IPS DF 19.7 (cell line): Measurements from ENCODE around the gene LRRC75B.

Experiments used
- DNase-seq: peaks from one replicate; pipeline ENCODE4 v3.0.0-alpha.2; 2013; ENCODE audit warnings: low read depth, low spot score

Gene LRRC75B

GRCh38 chr22:24585461-24585860 lies 7.4 kb downstream of the LRRC75B start:
- DNase-seq = no peak

- DNase-seq = no peak
Measured at GRCh38 chr22:24584871-24585411, 7.9 kb downstream of the LRRC75B start.

- no peak for DNase-seq
Measured at GRCh38 chr22:24584166-24584790, 8.6 kb downstream of the LRRC75B start.

DNA sequence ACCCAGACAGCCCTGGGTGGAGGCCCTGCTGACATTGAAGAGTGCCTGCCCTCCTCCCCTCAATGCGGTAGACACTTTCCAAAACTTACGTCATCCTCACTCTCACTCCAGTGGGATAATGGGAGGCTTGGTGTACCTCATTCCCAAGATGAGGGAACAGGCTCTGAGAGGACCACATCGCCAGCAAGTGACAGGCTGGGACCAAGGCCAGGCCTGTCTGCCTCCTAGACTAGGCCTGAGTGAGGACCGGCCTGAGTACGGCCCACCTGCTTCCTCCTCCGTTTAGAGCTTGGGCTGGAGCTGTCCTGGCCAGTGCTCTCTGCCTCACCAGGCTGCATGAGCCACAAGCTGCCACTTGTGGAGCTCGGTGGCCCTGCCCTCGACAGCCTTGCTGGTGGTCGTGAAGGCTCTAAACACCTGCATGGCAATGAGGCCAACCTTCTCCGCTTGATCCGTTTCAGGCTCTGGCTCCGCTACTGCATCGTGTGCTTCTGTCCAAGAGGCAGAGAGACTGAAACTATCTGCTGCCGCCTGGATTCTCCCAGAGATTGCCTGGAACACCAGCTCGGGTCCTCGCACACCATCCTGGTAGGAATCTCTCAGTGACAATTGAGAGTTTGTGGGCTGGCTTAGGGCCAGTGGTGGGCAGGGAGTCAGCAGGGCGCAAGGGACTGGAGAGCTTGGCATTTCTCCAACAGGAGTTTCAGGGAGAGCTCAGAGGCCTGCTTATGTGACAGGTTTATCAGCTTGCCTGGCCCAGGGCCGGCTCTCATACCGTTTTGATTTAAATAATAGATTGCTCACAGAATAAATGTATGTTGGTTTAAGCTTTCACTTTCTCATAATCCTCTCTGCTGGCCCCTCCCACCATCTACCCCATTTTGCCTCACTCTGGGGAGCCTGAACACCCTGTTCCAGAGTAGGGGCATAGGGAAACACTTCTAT lies 9.4 kb downstream of the LRRC75B start:
- no peak for DNase-seq

DNA sequence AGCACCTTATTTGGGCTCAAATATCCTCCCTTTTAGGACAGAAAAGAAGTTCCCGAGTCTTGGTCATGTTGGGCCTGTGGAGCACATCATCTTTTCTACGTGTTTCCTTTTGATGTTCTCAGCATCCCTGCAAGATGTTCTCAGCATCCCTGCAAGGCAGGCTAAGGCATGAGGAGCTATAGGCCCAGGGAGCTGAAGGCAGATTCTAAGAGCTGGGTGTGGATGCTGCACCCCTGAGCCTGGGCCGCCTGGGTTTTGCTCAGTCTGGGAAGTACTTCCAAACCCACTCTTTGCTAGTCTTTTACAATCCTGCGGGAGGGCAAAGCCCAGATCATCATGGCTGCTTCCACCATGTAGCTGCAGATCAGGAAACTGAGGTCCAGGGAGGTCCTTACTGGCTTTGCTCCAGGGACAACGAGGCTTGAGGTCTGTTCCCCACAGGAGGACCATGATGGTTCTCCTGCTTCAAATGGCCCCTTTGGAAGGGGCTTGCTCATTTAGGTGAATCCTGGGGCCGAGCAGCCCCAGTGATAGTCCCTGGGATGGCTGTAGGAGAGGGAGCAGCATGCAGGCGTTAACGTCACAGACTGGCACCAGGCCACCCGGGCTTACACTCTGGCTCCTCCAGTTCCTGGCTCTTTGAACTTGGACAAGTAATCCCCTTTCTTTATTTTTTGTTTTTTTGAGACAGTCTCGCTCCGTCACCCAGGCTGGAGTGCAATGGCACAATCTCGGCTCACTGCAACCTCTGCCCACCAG lies 10.6 kb downstream of the LRRC75B start:
- no peak for DNase-seq

DNA sequence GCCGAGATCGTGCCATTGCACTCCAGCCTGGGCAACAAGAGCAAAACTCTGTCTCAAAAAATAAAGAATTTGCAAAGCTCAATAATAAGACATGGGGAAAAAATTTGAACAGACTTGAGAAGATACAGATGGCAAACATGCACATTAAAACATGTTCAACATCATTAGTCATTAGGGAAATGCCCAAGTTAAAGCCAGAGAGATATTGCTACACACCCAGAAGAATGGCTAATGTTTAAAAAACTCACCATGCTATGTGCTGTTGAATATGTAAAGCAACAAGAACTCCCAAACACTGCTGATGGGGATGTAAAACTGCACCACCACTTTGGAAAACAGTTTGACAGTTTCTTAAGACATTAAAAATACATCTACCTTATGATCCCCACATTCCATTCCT lies 12.6 kb downstream of the LRRC75B start:
- DNase-seq = no peak

DNA sequence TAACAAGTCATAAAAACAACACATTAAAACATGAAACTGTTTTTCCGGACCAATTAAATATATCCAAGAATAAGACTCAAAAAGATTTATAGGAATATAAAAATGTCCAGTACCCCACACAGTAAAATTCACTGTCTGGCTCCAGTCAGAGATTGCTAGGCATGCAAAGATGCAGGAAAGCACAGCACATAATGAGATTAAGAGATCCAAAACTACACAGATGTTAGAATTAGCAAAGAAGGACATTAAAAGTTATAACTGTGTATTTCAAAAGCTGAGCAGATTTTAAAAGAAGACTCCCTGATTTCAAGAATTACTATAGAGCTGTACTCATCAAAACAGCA lies 13.6 kb downstream of the LRRC75B start:
- no peak for DNase-seq

- DNase-seq = no peak
Measured at GRCh38 chr22:24578355-24579257, 14.3 kb downstream of the LRRC75B start.

DNA sequence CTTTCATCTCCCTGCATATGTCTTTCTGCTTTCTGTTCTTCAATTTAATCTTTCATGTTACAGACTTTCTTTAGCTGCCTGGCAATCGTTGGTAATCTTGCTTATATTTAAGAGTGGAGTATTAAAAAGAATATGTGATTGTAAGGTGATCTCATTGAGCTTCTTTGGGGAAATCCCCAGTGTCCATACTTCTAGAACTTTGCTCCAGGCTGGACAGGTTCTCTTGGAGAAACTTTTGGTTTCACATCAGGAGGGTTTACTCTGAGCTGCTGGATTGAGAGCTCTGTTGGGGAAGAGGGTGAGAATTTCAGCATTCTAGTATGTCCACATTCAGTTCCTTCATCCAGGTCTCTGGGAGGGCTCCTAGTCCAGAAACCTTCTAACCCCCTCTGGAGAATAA lies 16.1 kb downstream of the LRRC75B start:
- no peak for DNase-seq

DNA sequence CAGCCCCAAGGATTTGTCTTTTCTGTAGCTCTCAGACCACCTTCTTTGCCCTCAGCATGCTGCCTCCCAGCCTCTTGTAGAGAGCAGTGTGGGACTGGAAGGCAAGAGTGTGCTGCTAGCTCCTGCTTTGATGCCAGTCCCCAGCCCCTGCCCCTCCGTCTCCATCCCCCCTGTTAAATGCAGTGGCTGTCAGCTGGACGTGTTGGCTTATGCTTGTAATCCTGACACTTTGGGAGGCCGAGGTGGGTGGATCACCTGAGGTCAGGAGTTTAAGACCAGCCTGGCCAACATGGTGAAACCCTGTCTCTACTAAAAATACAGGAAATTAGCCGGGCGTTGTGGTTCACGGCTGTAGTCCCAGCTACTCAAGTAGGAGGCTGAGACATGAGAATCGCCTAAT lies 21.6 kb downstream of the LRRC75B start:
- no peak for DNase-seq

DNA sequence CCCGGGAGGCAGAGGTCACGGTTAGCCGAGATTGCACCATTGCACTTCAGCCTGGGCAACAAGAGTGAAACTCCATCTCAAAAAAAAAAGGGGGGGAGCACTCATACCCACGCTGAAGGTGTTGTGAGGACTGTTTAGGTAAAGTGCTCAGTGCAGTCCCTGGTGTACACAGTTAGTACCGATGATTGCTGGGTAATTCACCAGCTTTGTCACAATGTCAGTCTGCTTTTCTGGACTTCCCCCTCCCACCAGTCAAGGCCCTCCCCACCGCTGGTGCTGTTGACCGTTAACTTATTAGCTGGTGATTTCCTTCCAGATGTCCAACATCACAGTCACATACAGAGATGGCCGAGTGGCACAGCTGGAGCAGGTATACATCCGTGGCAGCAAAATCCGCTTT lies 25.2 kb downstream of the LRRC75B start:
- no peak for DNase-seq

DNA sequence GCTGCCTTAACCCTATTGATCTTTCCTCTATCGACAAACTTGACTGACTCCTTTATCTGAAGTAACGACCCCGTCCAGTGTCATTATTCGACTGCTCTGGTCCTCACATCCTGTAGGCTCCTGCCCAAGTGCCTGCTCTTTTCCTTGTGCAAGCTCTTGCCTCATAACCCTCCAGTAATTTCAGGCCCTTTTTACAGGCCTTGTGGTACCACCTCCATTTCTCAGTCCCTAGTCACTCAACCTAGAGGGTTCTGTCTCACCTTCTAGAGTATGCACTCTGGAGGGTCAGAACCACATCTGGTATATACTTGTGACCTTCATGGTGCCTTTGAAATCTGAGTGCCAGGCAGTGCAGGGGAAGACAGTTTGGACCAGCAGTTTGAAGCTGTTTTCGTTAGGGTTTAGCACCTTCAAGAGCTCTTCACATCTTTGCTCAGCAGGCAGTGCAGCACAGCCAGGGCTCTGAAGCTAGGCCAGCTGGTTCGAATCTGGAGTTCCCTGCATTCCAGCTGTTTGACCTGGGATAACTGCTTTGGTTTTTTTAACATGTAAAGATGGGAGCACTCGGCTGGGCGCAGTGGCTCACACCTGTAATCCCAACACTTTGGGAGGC lies 25.9 kb downstream of the LRRC75B start:
- DNase-seq = no peak

DNA sequence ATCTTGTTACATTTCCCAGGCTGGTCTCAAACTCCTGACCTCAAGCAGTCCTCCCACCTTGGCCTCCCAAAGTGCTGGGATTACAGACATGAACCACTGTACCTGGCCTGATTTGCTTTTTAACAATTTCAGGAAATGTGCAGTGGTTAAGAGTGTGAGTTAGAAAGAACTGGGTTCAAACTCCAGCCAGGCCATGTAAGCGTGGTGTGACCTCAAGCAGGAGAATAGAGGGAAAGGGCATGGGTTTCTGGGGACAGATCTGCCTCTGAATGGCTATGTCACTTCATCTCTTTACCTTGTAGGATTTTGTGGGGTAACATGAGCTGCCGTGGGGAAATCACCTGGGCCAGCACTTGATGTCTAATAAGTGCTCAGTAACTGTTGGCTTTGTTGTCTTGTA lies 27.8 kb downstream of the LRRC75B start:
- no peak for DNase-seq

- DNase-seq = no peak
Measured at GRCh38 chr22:24564376-24565058, 28.4 kb downstream of the LRRC75B start.

DNA sequence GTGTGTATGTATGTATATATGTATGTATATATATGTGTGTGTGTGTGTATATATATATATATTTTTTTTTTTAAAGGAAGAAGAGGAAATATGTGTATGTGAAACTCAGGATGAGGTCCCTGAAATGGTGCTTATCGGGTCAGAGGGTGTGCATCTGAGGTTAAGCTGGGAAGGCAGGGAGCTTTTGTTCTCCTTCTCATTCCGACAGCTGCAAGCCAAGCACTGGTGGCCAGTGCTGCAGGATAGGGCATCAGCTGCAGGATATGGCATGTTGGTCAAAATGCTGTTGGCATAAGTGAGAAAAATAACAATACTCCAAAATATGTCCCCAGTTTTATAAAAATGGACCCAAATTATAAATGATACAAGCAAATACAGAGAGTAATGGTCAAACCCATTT lies 29.6 kb downstream of the LRRC75B start:
- no peak for DNase-seq

- no peak for DNase-seq
Measured at GRCh38 chr22:24559471-24559870, 33.4 kb downstream of the LRRC75B start.

DNA sequence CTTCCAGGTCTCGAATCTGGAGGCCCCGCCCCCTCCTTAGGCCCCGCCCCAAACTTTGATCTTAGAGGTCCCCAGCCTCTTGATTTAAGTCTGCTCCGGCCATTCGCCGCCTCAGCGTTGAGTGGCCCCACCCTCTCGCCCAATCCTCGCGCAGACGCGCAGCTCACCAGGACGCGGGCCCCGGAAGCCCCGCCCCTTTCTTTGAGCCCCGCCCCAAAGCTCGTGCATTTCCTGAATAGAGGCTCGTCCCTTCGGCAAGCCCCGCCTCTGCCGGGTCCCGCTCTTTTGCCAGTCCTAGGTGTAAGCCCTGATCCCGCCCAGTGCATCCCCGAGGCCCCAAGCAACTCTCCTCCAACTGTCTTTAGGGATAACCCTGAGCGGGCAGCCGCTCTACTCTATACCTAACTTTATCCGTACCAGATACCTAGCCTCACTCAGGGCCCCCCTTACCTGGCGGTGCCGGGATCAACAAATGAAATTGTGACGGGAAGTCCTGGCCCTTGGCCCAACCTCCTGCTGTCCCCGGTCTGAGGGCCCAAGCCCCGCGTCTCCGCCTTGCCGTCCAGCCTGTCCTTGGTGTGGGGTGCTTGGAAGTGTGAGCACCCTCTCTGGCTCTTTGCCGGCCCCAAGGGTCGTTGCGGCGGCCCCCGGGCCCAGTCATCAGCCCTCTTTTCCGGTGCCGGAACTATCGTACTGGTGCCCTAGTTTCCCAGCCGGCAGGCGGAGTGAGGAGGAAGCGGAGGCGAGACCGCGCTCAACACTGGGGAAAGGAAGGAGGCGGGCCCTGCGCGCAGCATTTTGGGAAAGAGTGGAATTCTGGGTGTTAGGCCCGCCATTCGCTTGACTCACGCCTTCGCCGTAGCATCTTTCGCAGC lies 37.5 kb downstream of the LRRC75B start, which contains the start of gene SNRPD3:
SNRPD3 (plus strand) TSS at position 835 of the 875 bp plus-strand sequence. CDS start 1,676 bp downstream, outside the sequence.
- DNase-seq = peak; percentile 76

DNA sequence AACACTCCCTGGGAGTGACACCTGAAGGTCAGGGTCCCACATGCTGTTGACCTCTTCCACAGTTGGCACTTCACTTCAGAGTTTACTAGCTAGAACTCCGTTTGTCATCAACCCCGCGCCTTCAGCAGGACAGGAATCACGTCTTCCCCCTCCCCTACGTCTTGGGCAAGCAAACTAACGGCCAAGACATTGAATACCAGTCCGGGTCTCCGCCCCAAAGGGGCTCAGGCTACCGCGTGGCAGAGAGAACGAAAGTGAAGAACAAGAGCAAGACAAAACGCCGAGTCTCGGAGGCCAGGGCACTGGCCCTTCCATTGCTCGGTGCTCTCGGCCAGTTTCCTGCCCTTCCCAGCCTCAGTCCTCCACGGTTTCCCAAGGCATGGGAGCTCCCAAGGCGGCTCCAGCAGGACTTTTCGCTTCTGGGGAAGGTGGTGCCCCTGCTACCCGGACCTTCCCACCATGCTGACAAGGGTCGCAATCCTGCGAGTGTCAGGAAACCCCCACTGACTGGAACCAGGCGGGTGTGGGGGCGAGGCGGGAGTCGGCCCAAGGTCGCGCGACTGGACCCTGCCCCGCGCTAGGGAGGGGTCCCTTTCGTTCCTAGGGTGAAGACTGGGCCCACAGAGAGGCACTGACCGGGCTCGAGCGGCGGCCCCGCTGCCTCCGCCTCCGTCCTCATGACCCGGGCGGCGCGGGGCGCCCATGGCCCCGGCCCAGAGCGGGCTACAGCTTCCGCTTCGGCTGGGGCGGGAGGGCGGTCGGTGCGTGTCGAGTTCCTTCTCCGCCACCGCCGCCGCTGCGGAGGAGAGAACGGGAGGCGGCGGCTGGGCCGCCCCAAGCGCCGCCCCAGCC lies 38.3 kb downstream of the LRRC75B start, which contains the start of gene GUCD1:
GUCD1 (minus strand) TSS at position 826 of the 852 bp plus-strand sequence; CDS start at position 679, 147 bp downstream.
- DNase-seq = no peak
